ENCODE measurements around the gene BBS5. TPM values are rescaled to one million over a fixed set of nuclear protein-coding genes. Genes with fewer than 3 reads are reported as not detected.
"Not testable (repeated sequence)": the region's sequence is repeated elsewhere in the genome, so short reads cannot be mapped to it uniquely, and the experiment has no call there.

BBS5 gene
- polyA plus RNA-seq, 1 donor: 6.7 TPM

GRCh38 chr2:169486487-169486886 is 7.2 kb downstream of the BBS5 start:
- DNase-seq (ENCODE audit: low read depth): no peak

GRCh38 chr2:169490834-169491233 is 11.5 kb downstream of the BBS5 start:
- no peak for DNase-seq (ENCODE audit: low read depth)

- no peak for DNase-seq (ENCODE audit: low read depth)
These were observed 12.1 kb downstream of the BBS5 start for GRCh38 chr2:169491378-169491777.

GRCh38 chr2:169493360-169493759 is 14.1 kb downstream of the BBS5 start:
- no peak for DNase-seq (ENCODE audit: low read depth)

GRCh38 chr2:169495310-169495928 is 16.1 kb downstream of the BBS5 start:
- no peak for DNase-seq (ENCODE audit: low read depth)

GRCh38 chr2:169504651-169505050 is 25.4 kb downstream of the BBS5 start:
- DNase-seq (ENCODE audit: low read depth): no peak

- no peak for DNase-seq (ENCODE audit: low read depth)
These were observed 28.4 kb downstream of the BBS5 start for GRCh38 chr2:169507698-169508097.

- peak; percentile 49 for DNase-seq (ENCODE audit: low read depth)
These were observed 30.1 kb downstream of the BBS5 start, which contains the start of gene KLHL41 for GRCh38 chr2:169509298-169509885. Gene KLHL41 (plus strand): TSS chr2:169509702. CDS start chr2:169509779, 77 bp downstream.

- DNase-seq (ENCODE audit: low read depth): no peak
These were observed 30.7 kb downstream of the BBS5 start for GRCh38 chr2:169509955-169510354.

GRCh38 chr2:169510496-169510895 is 31.2 kb downstream of the BBS5 start:
- DNase-seq (ENCODE audit: low read depth): no peak

GRCh38 chr2:169511818-169512217 is 32.5 kb downstream of the BBS5 start:
- DNase-seq (ENCODE audit: low read depth): no peak

GRCh38 chr2:169512525-169512924 is 33.2 kb downstream of the BBS5 start:
- DNase-seq (ENCODE audit: low read depth): no peak

- no peak for DNase-seq (ENCODE audit: low read depth)
These were observed 33.8 kb downstream of the BBS5 start for GRCh38 chr2:169513094-169513493.

- DNase-seq (ENCODE audit: low read depth): no peak
These were observed 34.6 kb downstream of the BBS5 start for GRCh38 chr2:169513926-169514325.

- not testable (repeated sequence) for DNase-seq (ENCODE audit: low read depth)
These were observed 35.5 kb downstream of the BBS5 start for GRCh38 chr2:169514758-169515157.

GRCh38 chr2:169516488-169516995 is 37.2 kb downstream of the BBS5 start:
- DNase-seq (ENCODE audit: low read depth): not testable (repeated sequence)

- no peak for DNase-seq (ENCODE audit: low read depth)
These were observed 41.6 kb downstream of the BBS5 start for GRCh38 chr2:169520896-169521295.

- DNase-seq (ENCODE audit: low read depth): no peak
These were observed 44.4 kb downstream of the BBS5 start for GRCh38 chr2:169523681-169524080.

- no peak for DNase-seq (ENCODE audit: low read depth)
These were observed 46.1 kb downstream of the BBS5 start for GRCh38 chr2:169525434-169525833.

- DNase-seq (ENCODE audit: low read depth): no peak
These were observed 47.2 kb downstream of the BBS5 start for GRCh38 chr2:169526451-169526850.

GRCh38 chr2:169528271-169528701 is 49.0 kb downstream of the BBS5 start:
- DNase-seq (ENCODE audit: low read depth): no peak

- DNase-seq (ENCODE audit: low read depth): not testable (repeated sequence)
These were observed 60.2 kb downstream of the BBS5 start for GRCh38 chr2:169539460-169539859.

GRCh38 chr2:169540146-169540545 is 60.9 kb downstream of the BBS5 start:
- no peak for DNase-seq (ENCODE audit: low read depth)

Measured in forelimb muscle (tissue), 1 donor.